Urinary bladder (tissue), 4 donors: ENCODE data around the gene KPNA5. TPM values are rescaled to one million over a fixed set of nuclear protein-coding genes. Genes with fewer than 3 reads are reported as not detected.
"Not testable (repeated sequence)": the region's sequence is repeated elsewhere in the genome, so short reads cannot be mapped to it uniquely, and the experiment has no call there.

Experiments
- DNase-seq: peaks from one replicate; pipeline ENCODE4 v3.0.0-alpha.2; 2015; ENCODE audit errors: extremely low spot score
- H3K27ac ChIP-seq: one replicate; pipeline ENCODE4 v1.5.1; 2013; ENCODE audit warnings: low read depth, mild to moderate bottlenecking, moderate library complexity
- H3K36me3 ChIP-seq: one replicate; pipeline ENCODE4 v1.6.1; 2013; ENCODE audit warnings: mild to moderate bottlenecking, moderate library complexity; ENCODE audit not compliant: insufficient read depth
- H3K4me1 ChIP-seq: one replicate; pipeline ENCODE4 v1.6.1; 2013; ENCODE audit warnings: mild to moderate bottlenecking, moderate library complexity; ENCODE audit not compliant: insufficient read depth
- H3K4me3 ChIP-seq: one replicate; pipeline ENCODE4 v1.5.1; 2013; ENCODE audit warnings: low read depth, low read length
- WGBS: extraction: QIAGEN DNeasy Blood & Tissue Kit; methylation state at CpG from one replicate; pipeline ENCODE4 v1.1.7; 2013; 5-methylcytosine and 5-hydroxymethylcytosine counted together
- polyA plus RNA-seq: library from polyadenylated mRNA; stranded (reverse); fragments of 200-250 nt; gene quantifications from one replicate; pipeline ENCODE4 v1.2.3, GENCODE V29; 2013
- total RNA-seq: library from RNA; depleted of rRNA; stranded (reverse); fragments of >200 nt; gene quantifications from one replicate; pipeline ENCODE4 v1.2.3, GENCODE V29; 2014
- donor health status: healthy with polysubstance abuse.
- donor health status: healthy.

The KPNA5 gene
- total and polyA plus RNA-seq, 2 donors, result 5.6 to 38.8 TPM

DNA sequence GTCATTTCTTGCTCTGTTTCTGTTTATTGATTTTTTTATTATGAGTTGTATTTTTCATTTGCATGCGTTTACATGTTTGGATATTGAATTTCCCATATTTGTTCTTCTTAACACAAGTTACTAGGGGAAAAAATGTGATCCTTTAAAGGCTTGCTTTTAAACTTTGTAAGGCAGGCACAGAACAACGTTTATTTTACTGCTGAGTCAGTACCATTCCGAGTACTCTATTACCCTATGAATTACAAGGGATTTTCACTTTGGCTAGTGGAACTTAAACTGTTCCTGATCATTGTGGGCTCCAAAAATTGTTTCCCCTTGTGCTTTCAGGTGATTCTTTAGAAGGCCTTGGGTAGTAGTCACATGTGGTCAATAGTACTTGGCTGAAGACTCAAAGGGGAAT, 56.0 kb downstream of the KPNA5 start:
- H3K27ac ChIP-seq, result no peak overlapping the region
- no peak for DNase-seq
- WGBS, result 97% methylated on average over 3 of the region's 3 CpGs
- no peaks in the 10 kb centered on the region for H3K36me3 ChIP-seq
- no peak overlapping the region for H3K4me3 ChIP-seq
- no peaks in the 10 kb centered on the region for H3K4me1 ChIP-seq

DNA sequence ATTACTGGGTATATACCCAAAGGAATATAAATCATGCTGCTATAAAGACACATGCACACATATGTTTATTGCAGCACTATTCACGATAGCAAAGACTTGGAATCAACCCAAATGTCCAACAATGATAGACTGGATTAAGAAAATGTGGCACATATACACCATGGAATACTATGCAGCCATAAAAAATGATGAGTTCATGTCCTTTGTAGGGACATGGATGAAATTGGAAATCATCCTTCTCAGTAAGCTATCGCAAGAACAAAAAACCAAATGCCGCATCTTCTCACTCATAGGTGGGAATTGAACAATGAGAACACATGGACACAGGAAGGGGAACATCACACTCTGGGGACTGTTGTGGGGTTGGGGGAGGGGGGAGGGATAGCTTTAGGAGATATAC, 59.5 kb downstream of the KPNA5 start:
- 92% methylated on average over 3 of the region's 3 CpGs for WGBS
- H3K4me1 ChIP-seq, H3K36me3 ChIP-seq, H3K4me3 ChIP-seq, DNase-seq, H3K27ac ChIP-seq: not testable (repeated sequence)

DNA sequence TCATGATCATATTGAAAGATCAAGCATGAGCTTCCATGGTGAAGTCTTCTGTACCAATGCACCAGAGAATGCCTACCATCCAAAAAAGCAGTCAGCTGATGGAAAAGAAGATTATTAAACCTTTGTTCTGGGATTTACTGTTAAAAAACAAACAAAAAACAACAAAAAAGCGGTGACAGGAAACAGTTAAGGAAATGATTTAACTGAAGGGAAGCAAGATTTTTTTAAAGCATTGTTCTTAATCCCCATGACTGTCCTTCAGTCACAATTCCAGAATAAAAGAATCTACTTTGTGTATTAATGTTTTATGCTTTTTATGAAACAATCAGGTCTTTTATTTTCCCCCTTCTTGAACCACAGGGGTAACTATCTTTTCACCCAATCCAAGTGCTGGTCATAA, 60.6 kb downstream of the KPNA5 start:
- no peaks in the 10 kb centered on the region for H3K36me3 ChIP-seq
- H3K4me1 ChIP-seq, result no peaks in the 10 kb centered on the region
- 85% methylated on average over 1 of the region's 1 CpG for WGBS
- no peak for DNase-seq
- H3K4me3 ChIP-seq, result no peak overlapping the region
- H3K27ac ChIP-seq, result no peak overlapping the region

DNA sequence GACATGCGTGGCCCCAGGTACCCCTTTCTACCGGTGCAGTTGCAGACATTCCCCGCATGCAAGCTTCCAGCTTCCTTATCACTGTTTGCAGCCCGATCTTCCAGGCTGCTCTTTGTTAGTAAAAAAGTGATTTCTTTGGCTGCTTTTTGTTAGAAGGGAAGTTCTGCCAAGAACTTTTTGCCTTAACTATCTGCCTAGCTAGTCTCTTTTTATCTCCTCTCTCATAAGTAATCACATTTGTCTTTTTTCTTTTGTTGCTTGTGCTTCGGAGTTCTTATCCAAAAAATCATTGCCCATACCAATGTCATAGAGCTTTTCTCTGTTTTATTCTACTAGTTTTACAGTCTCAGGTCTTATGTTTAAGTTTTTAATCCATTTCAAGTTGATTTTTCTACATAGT, 64.2 kb downstream of the KPNA5 start:
- H3K4me1 ChIP-seq, result no peaks in the 10 kb centered on the region
- no peak for DNase-seq
- H3K27ac ChIP-seq, result no peak overlapping the region
- no peaks in the 10 kb centered on the region for H3K36me3 ChIP-seq
- H3K4me3 ChIP-seq, result no peak overlapping the region
- 60% methylated on average over 5 of the region's 5 CpGs for WGBS

DNA sequence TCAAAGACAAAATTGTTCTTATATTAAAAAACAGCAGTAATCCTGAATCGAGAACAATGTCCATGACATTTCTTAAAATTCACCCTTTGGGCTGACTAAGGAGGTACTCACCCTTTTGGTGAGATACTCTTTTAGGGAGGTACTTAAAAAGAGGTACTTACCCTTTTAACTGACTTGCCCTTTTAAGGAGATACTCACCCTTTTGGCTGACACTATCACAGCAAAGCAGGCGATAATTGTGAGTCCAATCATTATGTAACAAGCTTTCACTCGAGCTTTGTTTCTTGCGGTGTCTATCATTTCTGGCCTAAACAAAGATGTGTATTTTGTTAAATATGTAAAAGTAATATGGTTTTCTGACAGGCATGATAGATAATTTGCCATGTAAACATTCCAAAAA, 80.8 kb downstream of the KPNA5 start:
- H3K4me3 ChIP-seq, result no peak overlapping the region
- 66% methylated on average over 4 of the region's 4 CpGs for WGBS
- H3K4me1 ChIP-seq, result no peaks in the 10 kb centered on the region
- H3K36me3 ChIP-seq, result no peaks in the 10 kb centered on the region
- no peak overlapping the region for H3K27ac ChIP-seq
- DNase-seq, result no peak

DNA sequence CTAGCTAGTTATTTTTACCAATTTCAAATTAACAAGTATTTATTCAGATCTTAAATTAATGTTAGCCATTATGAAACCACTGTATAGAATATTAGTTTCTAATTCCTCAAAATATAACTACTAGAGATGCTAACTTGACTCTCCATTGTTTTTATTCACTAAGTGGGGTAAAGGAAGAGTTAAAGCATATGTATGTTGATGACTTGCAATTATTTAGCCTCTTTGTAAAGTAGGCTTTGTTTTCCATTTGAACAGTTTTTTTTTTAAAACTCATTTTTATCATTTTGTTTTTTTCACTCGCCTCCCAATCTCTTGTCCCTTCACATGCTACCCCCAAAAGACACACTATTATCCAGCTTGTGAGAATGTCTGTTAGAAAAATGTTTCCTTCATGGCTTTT, 81.2 kb downstream of the KPNA5 start:
- WGBS, result 84% methylated on average over 1 of the region's 1 CpG
- no peaks in the 10 kb centered on the region for H3K4me1 ChIP-seq
- no peak overlapping the region for H3K27ac ChIP-seq
- DNase-seq, result no peak
- no peak overlapping the region for H3K4me3 ChIP-seq
- H3K36me3 ChIP-seq, result no peaks in the 10 kb centered on the region

DNA sequence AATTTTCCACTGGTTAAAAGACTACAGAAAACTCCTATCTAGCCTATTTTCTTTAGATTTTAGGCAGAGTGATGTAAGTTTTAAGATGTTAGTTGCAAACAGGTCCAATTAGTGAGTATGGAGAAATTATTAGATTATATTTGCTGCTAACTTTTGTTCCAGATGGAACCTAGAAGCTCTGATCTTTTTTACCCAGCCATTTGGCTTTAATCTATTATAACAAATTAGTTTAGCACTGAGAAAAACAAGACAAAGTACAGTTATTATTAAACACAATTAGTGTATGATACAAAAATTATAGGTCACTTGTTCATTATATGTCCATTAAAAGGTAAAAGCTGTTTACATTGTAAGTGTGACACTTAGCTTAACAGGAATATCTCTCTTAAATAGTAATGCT, 82.0 kb downstream of the KPNA5 start:
- no peak for DNase-seq
- Histone ChIP-seq H3K36me3 (no peaks in the 10 kb centered on the region), H3K4me3 (no peak overlapping the region), H3K4me1 (no peaks in the 10 kb centered on the region), H3K27ac (no peak overlapping the region)

DNA sequence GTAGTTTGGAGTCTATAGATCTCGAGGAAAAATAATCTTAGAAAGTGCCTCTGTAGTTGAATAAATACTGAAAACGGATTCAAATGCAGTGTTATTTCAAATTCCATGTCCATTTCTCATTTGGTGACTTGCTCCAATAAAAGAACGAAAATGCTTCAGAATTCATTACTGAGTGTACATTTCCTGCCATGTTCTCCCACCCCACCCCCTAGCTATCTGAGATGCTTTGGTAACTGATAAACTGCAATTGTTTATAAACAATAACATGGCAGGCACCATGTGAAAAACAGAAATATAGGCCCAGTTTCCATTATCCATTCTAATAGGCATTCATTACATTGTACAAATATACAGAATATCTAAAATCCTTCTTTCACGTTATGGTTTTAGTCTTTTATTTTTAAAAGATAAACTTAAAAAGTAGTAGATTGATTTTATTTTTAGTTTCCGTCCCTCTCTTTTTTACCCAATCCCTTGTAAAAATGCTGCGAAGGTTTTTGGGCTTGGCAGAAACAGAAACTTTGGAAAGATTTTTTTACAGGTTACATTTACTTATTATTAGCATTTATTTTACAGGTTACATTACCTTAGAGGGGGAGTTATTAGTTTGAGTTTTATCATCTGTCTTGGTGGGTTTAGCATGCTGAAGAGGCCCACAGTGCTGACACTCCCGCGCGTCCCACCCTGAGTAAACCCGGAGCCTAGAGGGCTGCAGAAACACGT, 83.1 kb downstream of the KPNA5 start:
- no peaks in the 10 kb centered on the region for H3K36me3 ChIP-seq
- no peak for DNase-seq
- H3K4me3 ChIP-seq, result peak overlapping the region; percentile 67
- 68% methylated on average over 11 of the region's 11 CpGs for WGBS
- H3K27ac ChIP-seq, result peak overlapping the region; percentile 50
- H3K4me1 ChIP-seq, result no peaks in the 10 kb centered on the region

DNA sequence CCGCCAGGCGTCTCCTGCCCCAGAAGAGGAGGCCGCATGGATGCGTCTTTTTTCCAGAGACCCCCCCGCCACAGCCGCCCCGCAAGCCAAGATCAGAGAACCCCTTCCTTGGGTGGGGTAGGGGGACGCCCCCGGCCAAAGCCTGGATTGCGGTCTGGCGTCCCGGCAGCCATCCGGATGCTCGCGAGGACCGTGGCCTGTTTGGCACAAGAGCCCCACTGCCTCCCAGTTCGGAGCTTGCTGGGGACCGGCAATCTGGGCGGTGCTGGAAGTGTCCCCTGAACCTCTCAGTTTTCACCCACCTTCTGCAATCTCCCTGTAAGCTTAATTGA, 83.6 kb downstream of the KPNA5 start:
- Histone ChIP-seq H3K4me3 (peak overlapping the region; percentile 67), H3K4me1 (no peaks in the 10 kb centered on the region), H3K36me3 (no peaks in the 10 kb centered on the region), H3K27ac (peak overlapping the region; percentile 81)
- no peak for DNase-seq
- WGBS, result 16% methylated on average over 19 of the region's 19 CpGs

DNA sequence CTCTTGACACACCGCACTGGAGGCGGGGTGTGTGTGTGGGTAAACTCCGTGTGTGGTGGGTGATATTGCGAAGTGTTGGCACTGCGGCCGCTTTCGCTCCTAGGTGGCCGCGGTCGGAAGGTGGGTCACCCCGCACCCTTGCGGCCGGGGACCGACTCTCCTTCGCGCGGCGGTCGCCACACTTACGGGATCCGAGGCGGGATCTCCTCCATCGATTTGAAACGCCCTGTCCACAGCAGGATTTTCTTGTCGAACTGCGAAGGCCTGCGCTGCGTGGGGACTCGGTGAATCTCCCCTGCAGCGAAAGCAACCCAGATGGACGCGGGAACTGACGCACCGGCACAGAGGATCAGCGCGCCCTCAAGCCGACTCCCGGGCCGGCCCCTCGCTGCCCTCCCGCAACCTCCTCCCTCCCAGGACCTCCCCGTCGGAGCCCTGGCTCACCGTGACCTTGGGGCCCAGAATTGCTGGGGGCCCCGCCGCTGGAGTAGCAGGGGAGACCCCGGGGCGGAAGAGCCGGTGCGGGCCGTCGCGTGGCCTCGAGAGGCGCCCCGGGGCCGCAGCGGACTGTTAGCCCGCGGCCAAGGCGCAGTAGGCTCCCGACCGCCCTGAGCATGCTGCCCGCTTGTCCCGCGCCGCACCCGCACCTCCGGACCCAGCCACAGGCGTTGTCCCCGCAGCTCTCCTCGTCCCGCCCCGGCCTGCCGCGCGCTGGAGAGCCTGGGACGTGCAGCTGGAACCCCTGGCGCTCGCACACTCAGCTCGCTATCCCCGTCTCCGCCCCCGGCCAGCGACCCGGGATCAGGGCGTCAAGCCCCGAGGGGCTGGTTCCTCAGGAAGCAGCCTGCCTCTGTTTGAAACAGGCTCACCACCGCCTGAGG, 84.2 kb downstream of the KPNA5 start, which contains the start of gene FAM162B:
Gene FAM162B, minus strand, starts transcription at position 759 of the 881 bp plus-strand sequence. Its CDS starts 143 bp downstream, at position 616.
- WGBS, result 1% methylated on average over 89 of the region's 89 CpGs
- H3K27ac ChIP-seq, result peak within 1 kb of the TSS; percentile 81
- H3K4me3 ChIP-seq, result peak within 1 kb of the TSS; percentile 67
- DNase-seq, result no peak
- no peaks in the 10 kb centered on the region for H3K4me1 ChIP-seq
- H3K36me3 ChIP-seq, result no peaks in the 10 kb centered on the region

DNA sequence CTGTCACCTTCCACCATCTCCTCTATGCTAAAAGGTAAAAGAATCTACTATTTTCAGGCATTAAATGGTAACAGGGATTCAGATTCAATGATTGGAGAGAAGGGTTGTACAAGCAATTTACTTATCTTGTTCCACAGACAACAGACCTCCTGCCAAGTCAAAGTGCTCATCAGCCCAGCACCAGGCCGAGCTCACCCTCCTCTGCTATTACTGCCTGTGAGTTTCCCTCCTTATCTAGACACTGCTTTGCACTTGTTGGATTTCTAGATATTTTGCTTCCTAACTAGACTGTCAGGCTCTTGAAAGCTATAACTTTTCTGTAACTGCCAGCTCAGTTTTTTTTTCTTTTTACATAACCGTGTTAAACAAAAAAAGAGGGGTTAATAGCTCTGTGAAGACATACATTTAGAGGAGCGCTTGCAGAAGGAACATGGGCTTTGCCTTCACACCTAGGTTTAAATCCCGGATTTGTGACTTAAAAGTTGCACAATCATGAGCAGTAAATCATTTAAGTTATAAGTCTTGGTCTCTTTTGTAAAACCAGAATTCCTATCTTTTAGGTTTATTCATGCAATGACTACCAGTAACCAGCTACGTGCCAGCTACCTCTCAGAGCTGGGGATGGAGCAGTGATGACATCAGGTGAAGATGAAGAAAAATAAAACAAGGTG, 85.6 kb downstream of the KPNA5 start:
- H3K36me3 ChIP-seq, result no peaks in the 10 kb centered on the region
- no peak overlapping the region for H3K4me3 ChIP-seq
- WGBS, result 75% methylated on average over 5 of the region's 5 CpGs
- no peaks in the 10 kb centered on the region for H3K4me1 ChIP-seq
- H3K27ac ChIP-seq, result no peak overlapping the region
- no peak for DNase-seq

DNA sequence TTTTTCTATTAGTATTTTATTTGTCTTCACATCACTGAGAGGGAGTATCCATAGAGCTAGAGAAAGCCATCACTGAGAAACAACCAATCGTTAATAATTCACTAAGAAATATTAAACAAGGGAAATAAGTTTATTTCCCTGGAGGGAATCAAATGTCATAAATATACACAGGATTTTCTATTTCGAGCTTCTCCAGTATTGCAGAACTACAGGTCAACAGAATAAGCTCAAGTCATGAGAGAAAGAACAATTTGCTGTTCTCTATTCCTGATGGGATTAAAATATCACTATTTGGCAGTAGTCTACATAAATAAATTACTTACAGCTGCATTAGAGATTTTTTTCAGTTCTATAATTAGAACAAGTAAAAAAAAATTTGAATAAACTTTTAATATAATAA, 86.7 kb downstream of the KPNA5 start:
- Histone ChIP-seq H3K36me3 (no peaks in the 10 kb centered on the region), H3K27ac (no peak overlapping the region), H3K4me1 (no peaks in the 10 kb centered on the region), H3K4me3 (no peak overlapping the region)
- DNase-seq, result no peak
- WGBS, result 45% methylated on average over 2 of the region's 2 CpGs

DNA sequence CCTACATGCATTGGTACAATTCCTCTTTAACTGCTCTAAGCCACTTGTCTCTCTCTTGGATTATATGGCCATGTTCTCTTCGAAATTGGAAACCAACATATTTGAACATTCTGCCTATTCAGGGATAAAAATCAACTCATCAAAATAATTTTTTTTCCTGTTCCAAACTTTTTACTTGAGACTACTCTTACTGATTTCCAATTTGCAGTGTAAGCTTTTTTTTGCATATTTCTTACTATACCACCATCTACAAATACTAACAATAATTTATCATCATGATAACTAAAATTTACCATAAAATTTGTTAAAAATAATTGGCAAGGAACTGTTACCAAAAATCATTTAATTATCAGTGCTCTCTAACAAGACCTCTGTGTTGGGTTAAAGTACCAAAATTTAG, 91.4 kb downstream of the KPNA5 start:
- Histone ChIP-seq H3K36me3 (no peaks in the 10 kb centered on the region), H3K4me1 (no peaks in the 10 kb centered on the region), H3K4me3 (no peak overlapping the region), H3K27ac (no peak overlapping the region)
- no peak for DNase-seq
- 70% methylated on average over 1 of the region's 1 CpG for WGBS

DNA sequence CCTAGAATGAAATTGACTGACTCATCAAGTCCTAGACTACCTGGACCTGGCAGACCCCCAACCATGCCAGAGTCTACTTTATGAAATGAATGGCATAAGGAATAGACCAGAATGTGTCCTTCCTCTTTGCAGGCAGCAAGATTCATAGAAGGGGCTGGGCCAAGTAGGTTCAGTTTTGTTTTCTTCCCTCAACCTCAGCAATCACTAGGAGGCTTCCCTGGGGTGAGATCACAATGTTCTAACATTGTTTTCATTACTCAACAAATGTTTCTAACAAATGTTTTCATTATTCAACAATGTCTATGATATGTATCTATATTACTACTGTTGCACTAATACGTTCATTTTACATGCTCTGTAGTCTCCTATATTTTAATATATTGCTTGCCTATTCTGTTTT, 92.9 kb downstream of the KPNA5 start:
- H3K27ac ChIP-seq, result no peak overlapping the region
- WGBS, result 77% methylated on average over 1 of the region's 1 CpG
- H3K36me3 ChIP-seq, result no peaks in the 10 kb centered on the region

More for the DNA sequence above, 92.9 kb downstream of the KPNA5 start:
- Histone ChIP-seq H3K4me1 (no peaks in the 10 kb centered on the region), H3K4me3 (no peak overlapping the region)
- DNase-seq, result no peak
